A549 (cell line): ENCODE results near the gene SBNO1.

ENCODE experiments used
- CHD2 ChIP-seq: fragments of 150-350 bp; IDR thresholded peaks from 2 replicates; pipeline ENCODE4 v1.6.1; 2014; ENCODE audit warnings: low read length; ENCODE audit not compliant: partially characterized antibody
- EP300 ChIP-seq, 2 experiments: fragments of >200 bp; sonication (Bioruptor Twin); formaldehyde crosslinking; IDR thresholded peaks; 2 replicates in 1 of 2; 3 replicates in 1 of 2; pipeline ENCODE4 v1.6.1; 2016 to 2017
- JUNB ChIP-seq: fragments of >200 bp; sonication (Bioruptor Twin); formaldehyde crosslinking; IDR thresholded peaks from 2 replicates; pipeline ENCODE4 v1.6.1; 2016
- MAFK ChIP-seq: fragments of 450-650 bp; IDR thresholded peaks from 2 replicates; pipeline ENCODE4 v1.6.1; 2014; ENCODE audit not compliant: partially characterized antibody
- POLR2A ChIP-seq: IDR thresholded peaks from 2 replicates; pipeline ENCODE4 v1.6.1; 2012; ENCODE audit warnings: mild to moderate bottlenecking, low read length
- RNF2 ChIP-seq: fragments of 200-600 bp; sonication (generic); IDR thresholded peaks from 2 replicates; pipeline ENCODE4 v1.6.1; 2016; ENCODE audit warnings: low read depth, mild to moderate bottlenecking, antibody characterized with exemption, moderate library complexity, borderline replicate concordance
- SREBF2 ChIP-seq: fragments of 450-650 bp; IDR thresholded peaks from 2 replicates; pipeline ENCODE4 v1.6.1; 2014; ENCODE audit warnings: mild to moderate bottlenecking, moderate library complexity
- TF ChIP-seq, protein P1 (sequence below): fragments of >200 bp; sonication (Bioruptor Twin); formaldehyde crosslinking; IDR thresholded peaks from 3 replicates; pipeline ENCODE4 v1.5.1; 2016

DNA sequence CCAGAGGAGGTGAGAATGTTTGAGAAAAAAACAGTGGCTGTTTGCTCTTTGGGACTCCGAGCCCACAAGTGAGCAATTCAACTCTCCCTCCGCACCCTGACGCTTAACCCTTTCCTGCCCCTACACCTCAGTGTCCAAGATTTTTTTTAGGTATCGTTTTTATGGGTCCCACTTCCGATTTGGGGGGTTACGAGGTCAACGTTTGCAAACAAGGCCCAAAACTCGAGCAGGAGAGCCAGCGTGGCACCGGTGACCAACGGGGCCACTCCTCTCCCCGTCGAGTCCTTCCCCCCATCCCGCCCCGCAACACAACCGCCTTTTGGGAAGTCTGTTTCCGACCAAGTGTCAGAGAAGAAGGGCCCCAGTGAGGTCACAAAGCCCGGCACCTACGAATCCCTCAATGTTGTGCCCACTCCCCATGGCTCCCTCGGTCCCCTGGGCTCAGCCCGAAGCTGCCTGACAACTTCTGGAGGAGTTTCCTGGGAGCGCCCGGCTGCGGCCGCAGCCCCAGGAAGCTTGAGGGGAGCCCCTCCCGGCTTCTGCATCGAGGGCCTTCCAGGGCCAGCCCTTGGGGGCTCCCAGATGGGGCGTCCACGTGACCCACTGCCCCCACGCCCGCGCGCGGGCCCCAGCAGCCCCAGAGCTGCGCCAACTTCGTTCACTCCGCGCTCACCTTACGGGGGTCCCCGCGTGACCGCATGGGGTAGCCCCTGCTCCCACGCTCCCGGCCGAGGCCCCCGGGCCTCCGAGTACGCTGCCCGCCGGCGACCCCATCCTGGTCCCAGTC is 94.2 kb downstream of the SBNO1 start:
- TF ChIP-seq POLR2A: no peak
- TF ChIP-seq, protein P1, sequence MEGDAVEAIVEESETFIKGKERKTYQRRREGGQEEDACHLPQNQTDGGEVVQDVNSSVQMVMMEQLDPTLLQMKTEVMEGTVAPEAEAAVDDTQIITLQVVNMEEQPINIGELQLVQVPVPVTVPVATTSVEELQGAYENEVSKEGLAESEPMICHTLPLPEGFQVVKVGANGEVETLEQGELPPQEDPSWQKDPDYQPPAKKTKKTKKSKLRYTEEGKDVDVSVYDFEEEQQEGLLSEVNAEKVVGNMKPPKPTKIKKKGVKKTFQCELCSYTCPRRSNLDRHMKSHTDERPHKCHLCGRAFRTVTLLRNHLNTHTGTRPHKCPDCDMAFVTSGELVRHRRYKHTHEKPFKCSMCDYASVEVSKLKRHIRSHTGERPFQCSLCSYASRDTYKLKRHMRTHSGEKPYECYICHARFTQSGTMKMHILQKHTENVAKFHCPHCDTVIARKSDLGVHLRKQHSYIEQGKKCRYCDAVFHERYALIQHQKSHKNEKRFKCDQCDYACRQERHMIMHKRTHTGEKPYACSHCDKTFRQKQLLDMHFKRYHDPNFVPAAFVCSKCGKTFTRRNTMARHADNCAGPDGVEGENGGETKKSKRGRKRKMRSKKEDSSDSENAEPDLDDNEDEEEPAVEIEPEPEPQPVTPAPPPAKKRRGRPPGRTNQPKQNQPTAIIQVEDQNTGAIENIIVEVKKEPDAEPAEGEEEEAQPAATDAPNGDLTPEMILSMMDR: no peak
- no peak for TF ChIP-seq CHD2
- no peak for TF ChIP-seq SREBF2
- no peak for TF ChIP-seq RNF2
- no peak for TF ChIP-seq JUNB
- no peak for TF ChIP-seq EP300 (IDR thresholded peaks at IDR 0.05)
- no peak for TF ChIP-seq MAFK
